Suprapubic skin (tissue), 4 donors: ENCODE measurements around the gene GRK2. TPM values are rescaled to one million over a fixed set of nuclear protein-coding genes. Genes with fewer than 3 reads are reported as not detected.

ENCODE experiments used
- DNase-seq, 2 donors: peaks; one replicate each; pipeline ENCODE4 v3.0.0-alpha.2; 2019; ENCODE audit warnings: low spot score in 2 of 2
- H3K27ac ChIP-seq: fragments of 200-600 bp; sonication (generic); one replicate; pipeline ENCODE4 v1.5.1; 2019
- H3K27me3 ChIP-seq: fragments of 200-600 bp; sonication (generic); one replicate; pipeline ENCODE4 v1.5.1; 2019
- H3K36me3 ChIP-seq: fragments of 200-600 bp; sonication (generic); one replicate; pipeline ENCODE4 v1.5.1; 2019
- H3K4me1 ChIP-seq: fragments of 200-600 bp; sonication (generic); one replicate; pipeline ENCODE4 v1.5.1; 2019
- H3K4me3 ChIP-seq: fragments of 200-600 bp; sonication (generic); one replicate; pipeline ENCODE4 v1.5.1; 2019; ENCODE audit warnings: mild to moderate bottlenecking
- H3K9me3 ChIP-seq: fragments of 200-600 bp; sonication (generic); one replicate; pipeline ENCODE4 v1.5.1; 2019
- EP300 ChIP-seq: sonication (generic); formaldehyde crosslinking; IDR thresholded peaks from one replicate; pipeline ENCODE4 v1.6.1; 2017; ENCODE audit warnings: antibody characterized with exemption
- POLR2A ChIP-seq, 2 donors: fragments of 450-650 bp; IDR thresholded peaks; one replicate each; pipeline ENCODE4 v1.6.1; 2017; ENCODE audit warnings: antibody characterized with exemption in 2 of 2, mild to moderate bottlenecking in 2 of 2, moderate library complexity in 2 of 2
- POLR2AphosphoS5 ChIP-seq, 3 donors: sonication (generic); formaldehyde crosslinking; IDR thresholded peaks; one replicate each; pipeline ENCODE4 v1.6.1; 2017; ENCODE audit warnings: antibody characterized with exemption in 3 of 3
- WGBS: methylation state at CpG from one replicate; pipeline ENCODE4 v1.1.5; 2018; 5-methylcytosine and 5-hydroxymethylcytosine counted together
- total RNA-seq, 4 donors: library from RNA; depleted of rRNA; stranded (reverse); fragments of >200 nt; gene quantifications; one replicate each; pipeline ENCODE4 v1.1.0, GENCODE V29; 2016
- TF ChIP-seq, protein P1 (sequence below), 2 donors: fragments of 200-600 bp in 1 of 2; fragments of 450-650 bp in 1 of 2; sonication (generic) in 1 of 2; IDR thresholded peaks; one replicate each; pipeline ENCODE4 v1.5.1; 2016 to 2019; ENCODE audit warnings: antibody characterized with exemption in 2 of 2, mild to moderate bottlenecking in 1 of 2, moderate library complexity in 1 of 2

Gene GRK2
- total RNA-seq, 4 donors from 2014 or later: 84.3 to 157 (median 105) TPM

DNA sequence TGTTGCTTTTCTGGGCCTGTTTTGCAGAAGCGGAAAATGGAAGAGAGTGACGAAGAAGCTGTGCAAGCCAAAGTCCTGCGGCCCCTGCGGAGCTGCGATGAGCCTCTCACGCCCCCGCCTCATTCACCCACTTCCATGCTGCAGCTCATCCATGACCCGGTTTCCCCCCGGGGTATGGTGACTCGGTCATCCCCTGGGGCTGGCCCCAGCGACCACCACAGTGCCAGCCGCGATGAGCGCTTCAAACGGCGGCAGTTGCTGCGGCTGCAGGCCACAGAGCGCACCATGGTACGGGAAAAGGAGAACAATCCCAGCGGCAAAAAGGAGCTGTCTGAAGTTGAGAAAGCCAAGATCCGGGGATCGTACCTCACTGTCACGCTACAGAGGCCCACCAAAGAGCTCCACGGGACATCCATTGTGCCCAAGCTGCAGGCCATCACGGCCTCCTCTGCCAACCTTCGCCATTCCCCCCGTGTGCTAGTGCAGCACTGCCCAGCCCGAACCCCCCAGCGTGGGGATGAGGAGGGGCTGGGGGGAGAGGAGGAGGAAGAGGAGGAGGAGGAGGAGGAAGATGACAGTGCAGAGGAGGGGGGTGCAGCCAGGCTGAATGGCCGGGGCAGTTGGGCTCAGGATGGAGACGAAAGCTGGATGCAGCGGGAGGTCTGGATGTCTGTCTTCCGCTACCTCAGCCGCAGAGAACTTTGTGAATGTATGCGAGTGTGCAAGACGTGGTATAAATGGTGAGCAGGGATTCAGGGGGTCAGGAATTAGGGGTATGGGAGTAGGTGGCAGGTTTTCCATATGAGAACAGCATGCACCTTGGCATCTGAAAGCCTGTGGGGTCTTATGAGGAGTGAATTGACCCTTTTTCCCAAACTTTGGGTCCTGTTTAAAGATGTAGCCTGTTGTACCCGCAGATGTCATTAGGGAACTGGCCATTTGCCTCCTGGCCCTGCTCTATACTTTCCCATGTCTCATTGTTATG is 15.9 kb upstream of the GRK2 start:
- H3K4me1 ChIP-seq: peaks cover 70% of the 10 kb centered on the region
- H3K36me3 ChIP-seq: peaks cover 89% of the 10 kb centered on the region
- no peaks in the 10 kb centered on the region for H3K27me3 ChIP-seq
- no peaks in the 10 kb centered on the region for H3K9me3 ChIP-seq
- no peak overlapping the region for H3K27ac ChIP-seq
- DNase-seq: no peak
- 88% methylated on average over 37 of the region's 37 CpGs for WGBS
- H3K4me3 ChIP-seq: no peak overlapping the region
- TF ChIP-seq, protein P1, sequence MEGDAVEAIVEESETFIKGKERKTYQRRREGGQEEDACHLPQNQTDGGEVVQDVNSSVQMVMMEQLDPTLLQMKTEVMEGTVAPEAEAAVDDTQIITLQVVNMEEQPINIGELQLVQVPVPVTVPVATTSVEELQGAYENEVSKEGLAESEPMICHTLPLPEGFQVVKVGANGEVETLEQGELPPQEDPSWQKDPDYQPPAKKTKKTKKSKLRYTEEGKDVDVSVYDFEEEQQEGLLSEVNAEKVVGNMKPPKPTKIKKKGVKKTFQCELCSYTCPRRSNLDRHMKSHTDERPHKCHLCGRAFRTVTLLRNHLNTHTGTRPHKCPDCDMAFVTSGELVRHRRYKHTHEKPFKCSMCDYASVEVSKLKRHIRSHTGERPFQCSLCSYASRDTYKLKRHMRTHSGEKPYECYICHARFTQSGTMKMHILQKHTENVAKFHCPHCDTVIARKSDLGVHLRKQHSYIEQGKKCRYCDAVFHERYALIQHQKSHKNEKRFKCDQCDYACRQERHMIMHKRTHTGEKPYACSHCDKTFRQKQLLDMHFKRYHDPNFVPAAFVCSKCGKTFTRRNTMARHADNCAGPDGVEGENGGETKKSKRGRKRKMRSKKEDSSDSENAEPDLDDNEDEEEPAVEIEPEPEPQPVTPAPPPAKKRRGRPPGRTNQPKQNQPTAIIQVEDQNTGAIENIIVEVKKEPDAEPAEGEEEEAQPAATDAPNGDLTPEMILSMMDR (IDR thresholded peaks at IDR 0.05): no peak
- TF ChIP-seq POLR2A (IDR thresholded peaks at IDR 0.05): no peak
- no peak for TF ChIP-seq EP300

DNA sequence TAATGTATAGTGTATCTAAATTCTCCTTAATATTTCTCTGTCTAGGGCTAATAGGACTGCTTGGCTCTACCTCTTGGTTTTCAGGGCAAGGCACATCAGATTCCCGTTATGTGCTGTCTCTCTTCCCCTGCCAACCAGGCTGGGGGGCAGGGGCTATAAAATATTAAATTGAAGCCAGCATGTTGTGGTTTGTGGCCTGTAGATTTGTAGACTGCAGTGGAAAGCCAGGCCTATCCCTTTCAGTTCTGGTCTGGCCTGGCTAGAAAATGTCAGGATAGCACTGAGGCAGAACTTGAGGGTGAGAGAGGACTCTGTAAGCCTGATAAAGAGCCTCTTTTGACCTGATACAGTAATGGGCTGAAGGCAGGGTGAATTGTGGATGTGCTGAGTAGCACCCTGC is 14.4 kb upstream of the GRK2 start:
- TF ChIP-seq POLR2A (IDR thresholded peaks at IDR 0.05) (no peak), POLR2AphosphoS5 (IDR thresholded peaks at IDR 0.05) (no peak), EP300 (no peak)
- TF ChIP-seq, protein P1 (IDR thresholded peaks at IDR 0.05): no peak
- no peak overlapping the region for H3K4me3 ChIP-seq
- H3K4me1 ChIP-seq: peaks cover 75% of the 10 kb centered on the region
- peaks cover 90% of the 10 kb centered on the region for H3K36me3 ChIP-seq
- WGBS: 55% methylated on average over 1 of the region's 1 CpG
- no peak for DNase-seq
- no peaks in the 10 kb centered on the region for H3K27me3 ChIP-seq
- H3K9me3 ChIP-seq: no peaks in the 10 kb centered on the region
- no peak overlapping the region for H3K27ac ChIP-seq

DNA sequence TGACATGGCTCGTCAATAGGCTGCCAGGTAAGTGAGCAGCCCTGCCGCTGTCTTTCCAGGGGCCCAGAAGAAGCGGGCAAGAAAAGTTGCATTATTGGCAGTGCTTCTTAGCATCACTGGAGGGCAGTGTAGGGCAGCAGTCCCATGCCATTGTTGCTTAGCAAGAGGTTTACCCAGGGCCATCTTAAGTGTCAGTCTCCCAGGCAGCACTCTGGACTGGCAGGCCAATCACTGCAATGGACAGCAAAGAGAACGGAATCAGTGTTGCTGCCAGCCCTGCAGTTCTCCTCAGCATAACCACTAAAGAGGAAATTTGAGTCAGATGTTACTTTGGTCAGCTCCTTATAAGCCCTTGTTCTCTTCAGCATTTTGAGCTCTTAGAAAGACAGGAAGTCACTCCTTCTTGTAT is 13.4 kb upstream of the GRK2 start:
- Histone ChIP-seq H3K4me3 (no peak overlapping the region), H3K36me3 (peaks cover 87% of the 10 kb centered on the region), H3K27me3 (no peaks in the 10 kb centered on the region), H3K27ac (peak overlapping the region; percentile 73), H3K9me3 (no peaks in the 10 kb centered on the region), H3K4me1 (peaks cover 70% of the 10 kb centered on the region)
- TF ChIP-seq POLR2A (IDR thresholded peaks at IDR 0.05): no peak
- TF ChIP-seq, protein P1 (IDR thresholded peaks at IDR 0.05): peak in 1 of 2 donors; percentile 37
- no peak for DNase-seq
- WGBS: 60% methylated on average over 4 of the region's 4 CpGs

DNA sequence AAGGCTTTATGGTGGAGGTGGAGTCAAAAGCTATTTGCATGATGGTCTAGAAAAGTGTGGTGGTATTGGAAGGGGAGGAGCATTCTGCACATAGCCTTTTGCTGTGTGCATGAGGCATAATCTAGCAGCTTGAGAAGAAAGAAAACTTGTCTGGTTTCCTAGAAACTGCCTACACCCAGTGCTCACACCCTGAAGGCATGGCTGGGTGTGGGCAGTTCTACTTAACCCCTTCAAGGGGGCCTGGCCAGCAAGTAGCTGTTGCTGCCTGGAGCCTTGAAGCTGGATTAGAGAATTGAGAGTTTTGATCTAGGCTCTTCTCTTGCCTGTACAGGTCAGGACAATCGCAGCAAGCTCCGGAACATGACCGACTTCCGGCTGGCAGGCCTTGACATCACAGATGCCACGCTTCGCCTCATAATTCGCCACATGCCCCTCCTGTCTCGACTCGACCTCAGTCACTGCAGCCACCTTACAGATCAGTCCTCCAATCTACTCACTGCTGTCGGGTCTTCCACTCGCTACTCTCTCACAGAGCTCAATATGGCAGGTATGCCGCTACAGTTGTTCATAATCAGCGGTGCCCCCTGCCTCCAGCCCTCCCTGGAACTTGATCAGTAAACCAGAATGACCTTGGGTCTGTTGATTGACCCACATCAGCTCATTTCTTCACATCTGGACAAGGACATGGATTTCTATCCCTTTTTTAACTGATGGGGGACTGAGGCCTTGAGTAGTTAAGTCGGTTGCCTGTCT is 12.2 kb upstream of the GRK2 start:
- TF ChIP-seq, protein P1 (IDR thresholded peaks at IDR 0.05): no peak
- TF ChIP-seq POLR2A (IDR thresholded peaks at IDR 0.05) (no peak), POLR2AphosphoS5 (IDR thresholded peaks at IDR 0.05) (no peak), EP300 (no peak)
- no peaks in the 10 kb centered on the region for H3K9me3 ChIP-seq
- H3K36me3 ChIP-seq: peaks cover 76% of the 10 kb centered on the region
- no peak for DNase-seq
- no peak overlapping the region for H3K4me3 ChIP-seq
- WGBS: 76% methylated on average over 13 of the region's 14 CpGs
- no peaks in the 10 kb centered on the region for H3K27me3 ChIP-seq
- H3K4me1 ChIP-seq: peaks cover 59% of the 10 kb centered on the region
- H3K27ac ChIP-seq: peak overlapping the region; percentile 73

DNA sequence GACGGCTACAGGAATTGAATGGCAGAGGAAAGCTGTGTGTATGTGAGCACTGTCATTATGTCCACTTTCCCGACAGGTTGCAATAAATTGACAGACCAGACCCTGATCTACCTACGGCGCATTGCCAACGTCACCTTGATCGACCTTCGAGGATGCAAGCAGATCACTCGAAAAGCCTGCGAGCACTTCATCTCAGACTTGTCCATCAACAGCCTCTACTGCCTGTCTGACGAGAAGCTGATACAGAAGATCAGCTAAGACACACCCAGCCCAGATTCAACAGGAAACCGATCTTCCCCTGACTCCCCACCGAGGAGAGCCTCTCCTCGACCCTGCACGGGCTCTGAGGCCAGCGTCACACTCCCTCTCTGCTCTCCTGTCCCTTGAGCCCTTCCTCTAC is 11.5 kb upstream of the GRK2 start:
- H3K36me3 ChIP-seq: peaks cover 69% of the 10 kb centered on the region
- H3K4me3 ChIP-seq: no peak overlapping the region
- TF ChIP-seq POLR2A (IDR thresholded peaks at IDR 0.05) (no peak), POLR2AphosphoS5 (IDR thresholded peaks at IDR 0.05) (no peak), EP300 (no peak)
- TF ChIP-seq, protein P1 (IDR thresholded peaks at IDR 0.05): no peak
- 64% methylated on average over 15 of the region's 15 CpGs for WGBS
- H3K27ac ChIP-seq: peak overlapping the region; percentile 41
- H3K9me3 ChIP-seq: no peaks in the 10 kb centered on the region
- H3K4me1 ChIP-seq: peaks cover 54% of the 10 kb centered on the region
- DNase-seq: peak in 1 of 2 donors; percentile 41
- no peaks in the 10 kb centered on the region for H3K27me3 ChIP-seq
